ENCODE measurements around the gene OPALIN. TPM values are rescaled to one million over a fixed set of nuclear protein-coding genes. Genes with fewer than 3 reads are reported as not detected.

OPALIN gene
- total and polyA plus RNA-seq, 9 of the 15 experiments (the other 6 are each of a cell fraction or from before 2014, with no cell fraction given): not detected

DNA sequence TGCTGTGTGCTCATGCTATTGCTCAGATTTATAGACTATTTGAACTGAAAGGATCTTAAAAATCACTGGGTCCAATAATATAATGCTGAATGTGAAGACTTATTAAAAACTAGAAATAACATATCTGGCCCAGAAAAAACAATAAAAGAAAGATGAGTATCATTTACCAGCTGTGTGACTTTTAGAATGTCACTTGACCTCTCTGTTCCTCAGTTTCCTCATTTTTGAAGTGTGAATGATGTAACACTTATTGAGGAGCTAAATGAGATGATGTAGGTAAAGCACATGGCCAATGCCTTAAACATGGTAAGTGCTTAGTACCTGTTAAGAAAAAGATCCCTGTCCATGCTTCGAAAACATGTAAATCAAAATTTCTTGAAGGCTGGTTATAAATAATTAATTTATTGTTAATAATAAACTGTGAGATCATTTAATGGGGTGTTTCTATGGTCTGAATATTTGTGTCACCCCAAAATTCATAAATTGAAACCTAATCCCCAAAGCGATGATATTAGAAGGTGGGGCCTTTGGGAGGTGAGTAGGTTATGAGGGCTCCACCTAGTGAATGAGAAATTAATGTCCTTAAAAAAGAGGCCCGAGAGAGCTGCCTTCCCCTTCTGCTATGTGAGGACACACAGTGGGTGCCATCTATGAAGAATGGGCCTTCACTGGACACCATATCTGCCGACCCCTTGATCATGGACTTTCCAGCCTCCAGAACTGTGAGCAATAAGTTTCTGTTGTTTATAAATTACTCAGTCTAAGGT lies 41.6 kb downstream of the OPALIN start:
- no peak overlapping the region for H3K27ac ChIP-seq (ENCODE audit: extremely low read depth, low read depth, low read length)
- no peak overlapping the region for H2AFZ ChIP-seq (ENCODE audit: low read depth, low read length)
- peaks cover 4 to 13% of the 10 kb centered on the region in 2 experiments; a peak in 3 of 5 replicates for H3K27me3 ChIP-seq (ENCODE audit: control insufficient read depth in 2 of 2, insufficient read depth in 2 of 2, low read length in 2 of 2)
- no peak overlapping the region for H3K4me2 ChIP-seq (ENCODE audit: insufficient read depth, low read length)
- FAIRE-seq (no peak), ATAC-seq (no peak; the same call in 2 of the 3 replicates), DNase-seq (ENCODE audit: extremely low read depth in 1 of 4, low spot score in 3 of 4) (no peak)
- H3K4me3 ChIP-seq: no peak overlapping the region
- 4% methylated on average over 4 of the region's 4 CpGs for WGBS (ENCODE audit: insufficient coverage, low coverage, missing lambda C conversion rate)
- no peaks in the 10 kb centered on the region for H3K79me2 ChIP-seq (ENCODE audit: control insufficient read depth, insufficient read depth, low read length)
- H3K9me3 ChIP-seq (replicated peaks; ENCODE audit: control insufficient read depth, insufficient read depth, low read depth, low read length): no peaks in the 10 kb centered on the region
- H3K4me1 ChIP-seq (replicated peaks in 1 of 2; ENCODE audit: control insufficient read depth in 2 of 2, insufficient read depth in 2 of 2, low read length in 2 of 2): no peaks in the 10 kb centered on the region
- H3K9me1 ChIP-seq (ENCODE audit: control insufficient read depth, insufficient read depth, low read length): no peaks in the 10 kb centered on the region
- no peak overlapping the region for H3K9ac ChIP-seq (ENCODE audit: insufficient read depth in 1 of 2, low read depth in 2 of 2, low read length in 2 of 2)
- BruUV-seq (replicated peaks): no TSS peak
- no peaks in the 10 kb centered on the region for H4K20me1 ChIP-seq (replicated peaks; ENCODE audit: control insufficient read depth, insufficient read depth, low read length)
- ChIA-PET CTCF (ENCODE audit: low intra/inter-chr PET ratio) (interaction anchor here (1.0 kb wide), 1 partner anchor 300 kb away, joined by 3 read pairs; no protein-coding TSS in a partner anchor), POLR2A (interaction anchor here (1.7 kb wide), 1 partner anchor 11 kb away, joined by 7 read pairs; no protein-coding TSS in a partner anchor)
- no peaks in the 10 kb centered on the region for H3K36me3 ChIP-seq (ENCODE audit: control insufficient read depth, insufficient read depth, low read length)
- in situ Hi-C loops (cut with MboI): no loop called here
- intact Hi-C loops (cut with micrococcal nuclease): no loop called here
- TF ChIP-seq KDM1A (IDR thresholded peaks at IDR 0.05) (0 out of 4 replicates have a peak, but pooled peaks have one; percentile 11 to 31), CREM (IDR thresholded peaks at IDR 0.05; ENCODE audit: low read depth) (no peak), ADNP (tag; IDR thresholded peaks at IDR 0.05) (0 out of 2 replicates have a peak, but pooled peaks have one; percentile 35), BCOR (IDR thresholded peaks at IDR 0.05) (peak; percentile 81), TEAD2 (tag; IDR thresholded peaks at IDR 0.05) (no peak), GATAD2B (IDR thresholded peaks at IDR 0.05; ENCODE audit: borderline replicate concordance) (no peak), RBM25 (IDR thresholded peaks at IDR 0.05; ENCODE audit: low read depth, low read length, severe bottlenecking) (peak; percentile 91)

All from K562 (cell line).